ENCODE measurements around the gene GJC1.

GJC1 gene

DNA sequence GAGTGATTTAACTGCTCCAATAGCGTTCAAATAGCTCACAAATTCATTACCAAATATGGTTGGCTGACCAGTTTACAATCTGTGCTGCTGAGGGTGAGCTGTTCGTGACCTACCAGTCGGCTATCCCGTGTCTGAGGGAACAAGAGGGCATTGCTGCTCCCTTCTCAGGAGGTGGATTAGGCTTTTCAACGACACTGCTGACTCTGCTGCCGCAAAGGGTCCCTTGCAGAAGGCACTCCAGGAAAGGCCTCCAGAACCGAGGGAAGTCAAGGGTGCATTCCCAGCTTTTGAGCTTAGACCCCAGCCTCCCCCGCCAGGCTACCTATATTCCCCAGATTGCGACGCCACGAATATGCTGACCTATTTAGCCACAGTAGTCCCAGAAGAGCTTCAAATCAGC is 32.3 kb downstream of the GJC1 start:
- DNase-seq = no peak

DNA sequence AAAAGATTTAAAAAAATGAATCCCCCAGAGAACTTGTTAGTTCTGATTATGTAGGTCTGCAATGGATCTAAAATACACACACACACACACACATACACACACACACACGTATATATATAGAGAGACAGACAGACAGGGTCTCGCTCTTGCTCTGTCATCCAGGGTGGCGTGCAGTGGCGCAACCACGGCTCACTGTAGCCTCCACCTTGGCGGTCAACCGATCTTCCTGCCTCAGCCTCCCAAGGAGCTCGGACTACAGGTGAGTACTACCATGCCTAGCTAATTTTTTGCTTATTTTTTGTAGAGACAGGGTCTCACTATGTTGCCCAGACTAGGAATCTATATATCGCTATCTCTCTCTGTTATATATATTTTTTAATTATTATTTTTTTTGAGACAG is 33.4 kb downstream of the GJC1 start:
- DNase-seq = no peak

DNA sequence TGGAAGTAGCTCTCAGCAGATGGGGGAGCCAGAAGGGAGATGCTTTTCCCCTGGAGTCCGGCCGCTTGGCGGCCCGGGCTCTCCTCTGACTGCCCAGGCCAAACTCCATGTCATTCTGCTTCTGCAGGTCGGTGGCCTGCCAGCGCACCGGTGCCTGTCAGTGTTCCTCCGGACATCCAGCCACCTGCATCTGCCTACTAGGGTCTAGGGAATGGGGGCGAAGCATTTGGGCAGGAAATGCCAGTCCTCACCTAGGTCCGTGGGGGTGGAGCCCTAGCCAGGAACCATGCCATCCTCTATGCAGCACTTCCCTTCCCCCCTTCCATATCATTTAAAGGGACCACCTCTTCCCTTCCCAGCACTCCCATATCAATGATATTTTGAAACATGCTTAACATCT is 34.2 kb downstream of the GJC1 start:
- DNase-seq = no peak

- no peak for DNase-seq
Observed at GRCh38 chr17:44795421-44795820, 34.7 kb downstream of the GJC1 start.

DNA sequence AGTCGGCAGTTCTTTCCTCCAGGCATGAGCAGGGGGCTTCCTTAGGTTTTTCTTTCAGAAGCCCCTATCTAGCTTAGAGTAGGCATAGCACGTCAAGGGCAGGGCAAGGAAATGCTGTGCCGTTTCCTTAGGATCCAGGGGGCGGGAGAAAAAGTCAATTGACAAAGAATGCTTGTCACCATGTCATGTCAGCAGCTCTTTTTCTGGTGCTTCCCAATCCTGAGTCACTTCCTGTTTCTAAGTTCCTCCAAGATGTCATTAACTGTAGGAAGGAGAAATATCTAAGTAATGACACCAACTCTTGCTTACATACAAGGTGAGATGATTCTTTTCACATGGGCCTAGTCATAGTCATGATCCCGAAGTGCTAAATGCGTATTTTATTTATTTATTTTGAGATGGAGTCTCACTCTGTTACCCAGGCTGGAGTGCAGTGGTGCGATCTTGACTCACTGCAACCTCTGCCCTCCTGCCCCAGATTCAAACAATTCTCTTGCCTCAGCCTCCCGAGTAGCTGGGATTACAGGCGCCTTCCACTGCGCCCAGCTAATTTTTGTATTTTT is 35.2 kb downstream of the GJC1 start:
- peak; percentile 32 for DNase-seq

DNA sequence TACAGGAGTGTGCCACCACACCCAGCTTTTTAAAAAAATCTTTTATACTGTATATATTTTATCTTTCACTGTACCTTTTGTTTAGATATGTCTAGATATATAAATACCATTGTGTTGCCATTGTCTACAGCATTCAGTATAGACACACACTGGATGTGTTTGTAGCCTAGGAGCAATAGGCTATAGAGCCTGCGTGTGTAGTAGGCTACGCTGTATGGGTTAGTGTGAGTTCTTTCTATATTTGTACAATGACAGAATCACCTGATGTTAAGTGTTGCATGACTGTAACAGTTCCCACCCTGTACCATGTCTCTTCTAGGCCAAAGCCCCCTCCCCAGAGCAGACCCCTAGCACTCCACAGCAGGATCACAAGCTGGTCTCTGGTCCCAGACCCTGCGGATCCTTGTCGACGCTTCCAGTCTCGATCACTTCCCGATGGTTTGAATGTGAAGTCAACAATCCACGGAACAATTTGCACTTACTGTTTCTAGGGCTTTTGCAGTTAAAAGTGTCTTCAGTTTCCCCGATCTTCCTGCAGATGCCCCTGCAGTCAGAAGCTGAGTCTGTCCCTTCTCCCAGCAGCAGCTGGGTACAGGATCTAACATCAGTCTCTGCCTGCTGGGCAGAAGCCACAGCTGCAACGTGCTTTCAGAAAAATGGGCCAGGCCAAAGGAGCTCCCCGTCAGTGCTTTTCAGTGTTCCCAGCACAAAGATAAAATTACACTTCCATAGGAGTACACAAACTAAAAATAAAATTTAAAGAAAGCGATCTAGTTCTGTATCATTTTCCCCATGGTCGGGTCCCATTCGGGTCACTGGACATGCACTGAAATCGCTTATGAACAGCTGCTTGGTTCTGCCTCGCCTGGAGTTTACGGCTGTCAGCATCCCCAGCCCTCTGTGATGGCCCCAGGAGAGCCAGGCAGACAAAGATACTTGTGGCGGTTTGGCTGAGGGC is 35.9 kb downstream of the GJC1 start:
- DNase-seq = peak; percentile 32

DNA sequence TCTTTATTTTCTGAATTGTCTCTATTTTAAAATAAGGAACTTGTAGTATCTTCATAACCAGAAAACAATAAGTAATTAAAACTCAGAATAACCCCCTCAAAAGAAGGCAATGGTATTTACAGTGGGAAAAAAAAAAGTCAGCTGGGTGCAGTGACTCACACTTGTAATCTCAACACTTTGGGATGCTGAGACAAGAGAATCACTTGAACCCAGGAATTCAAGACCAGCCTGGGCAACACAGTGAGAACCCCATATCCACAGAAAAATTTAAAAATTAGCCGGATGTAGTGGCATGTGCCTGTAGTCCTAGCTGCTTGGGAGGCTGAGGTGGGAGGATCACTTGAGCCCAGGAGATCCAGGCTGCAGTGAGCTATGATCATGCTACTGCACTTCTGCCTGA is 37.8 kb downstream of the GJC1 start:
- DNase-seq = no peak

GRCh38 chr17:44788139-44788538 is 41.9 kb downstream of the GJC1 start:
- no peak for DNase-seq

DNA sequence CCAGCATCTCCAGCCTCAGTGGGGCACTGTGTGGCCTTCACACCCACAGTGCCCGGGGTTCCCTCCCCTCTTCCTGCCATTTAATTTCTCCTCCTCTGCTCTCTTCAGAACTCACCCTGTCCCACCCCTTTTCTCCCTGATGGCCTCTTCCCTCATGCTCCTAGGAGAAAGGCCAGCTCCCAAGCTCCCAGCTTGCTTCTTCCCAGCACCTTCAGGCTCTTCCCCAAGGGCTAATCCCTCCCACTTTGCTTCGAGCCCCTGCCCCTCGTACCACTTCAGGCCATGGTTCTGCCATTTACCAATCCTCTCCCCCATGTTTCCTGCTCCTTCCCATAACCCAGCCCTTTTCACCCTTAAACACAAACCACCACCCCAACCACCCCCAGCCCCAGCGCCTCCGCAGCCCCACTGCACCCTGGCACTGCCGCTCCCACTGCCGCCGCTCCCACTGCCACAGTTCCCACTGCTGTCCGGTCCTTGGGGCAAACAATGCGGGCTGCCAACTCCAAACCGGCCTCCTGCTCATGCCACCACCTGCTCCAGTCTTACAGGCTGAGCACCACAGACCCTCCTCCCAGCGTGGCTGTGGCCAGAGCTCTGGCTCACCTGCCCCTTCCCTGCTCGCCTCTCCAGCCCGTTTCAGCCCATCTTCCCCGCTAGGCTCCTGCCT is 42.7 kb downstream of the GJC1 start:
- no peak for DNase-seq

- DNase-seq = no peak
Observed at GRCh38 chr17:44786551-44787081, 43.5 kb downstream of the GJC1 start.

- DNase-seq = no peak
Observed at GRCh38 chr17:44785921-44786320, 44.2 kb downstream of the GJC1 start.

DNA sequence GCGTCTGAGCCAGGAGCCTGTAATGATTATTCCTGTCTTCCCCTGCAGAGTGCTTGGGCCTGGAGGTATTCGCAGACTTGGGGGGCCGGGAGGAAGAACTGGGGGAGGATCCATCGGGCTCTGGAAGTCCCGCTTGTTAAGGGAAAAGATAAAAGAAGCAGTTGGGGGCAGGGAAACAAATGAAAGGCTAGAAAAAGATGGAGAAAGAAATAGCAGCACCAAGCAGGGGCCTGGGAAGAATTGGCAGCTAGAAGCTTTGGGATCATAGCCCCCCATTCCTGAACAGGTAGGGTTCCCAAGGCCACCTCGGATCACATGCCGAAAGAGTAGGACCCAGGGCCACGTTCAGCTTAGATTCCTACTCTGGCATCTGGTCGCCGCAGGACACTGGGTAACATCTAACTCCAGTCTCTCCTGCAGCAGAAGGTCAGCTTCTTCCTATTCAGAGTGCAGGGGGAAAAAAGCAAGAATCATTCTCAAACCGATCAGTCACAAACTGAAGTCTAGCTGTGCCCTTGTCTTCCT is 47.7 kb downstream of the GJC1 start:
- no peak for DNase-seq

GRCh38 chr17:44781551-44782325 is 48.3 kb downstream of the GJC1 start:
- DNase-seq = no peak

DNA sequence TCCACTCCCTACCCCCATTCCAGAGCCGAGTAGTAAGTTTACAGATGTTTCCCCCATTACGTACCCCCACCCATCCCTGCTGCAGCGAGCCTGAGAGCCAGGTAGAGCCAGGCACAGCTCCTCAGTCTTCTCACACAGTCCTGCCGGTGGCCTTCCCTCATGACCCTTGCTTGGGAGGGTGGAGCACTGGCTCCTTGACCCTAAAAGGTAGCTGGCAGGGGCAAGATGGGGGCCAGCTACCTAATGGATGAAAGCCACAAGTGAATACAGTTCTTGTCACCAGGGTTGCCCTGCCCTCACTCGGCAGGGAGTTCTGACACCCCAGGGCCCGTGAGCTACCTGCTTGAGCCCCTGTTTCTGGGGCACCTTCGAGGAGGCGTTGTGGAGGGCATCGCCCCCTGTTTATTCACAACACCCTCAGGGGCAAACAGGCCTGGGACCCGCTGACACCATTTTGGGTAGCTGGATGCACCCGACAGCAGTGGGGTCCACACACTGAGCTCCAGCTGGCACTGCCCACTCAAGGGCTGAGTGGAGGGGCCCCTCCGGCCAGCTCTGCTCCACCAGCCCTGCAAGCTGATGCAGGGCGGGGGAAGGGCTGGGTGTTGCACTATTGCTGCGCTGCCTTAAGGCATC is 49.1 kb downstream of the GJC1 start:
- no peak for DNase-seq

GRCh38 chr17:44780161-44780560 is 49.9 kb downstream of the GJC1 start:
- no peak for DNase-seq

GRCh38 chr17:44779211-44780025 is 50.7 kb downstream of the GJC1 start:
- peak; percentile 89 for DNase-seq

DNA sequence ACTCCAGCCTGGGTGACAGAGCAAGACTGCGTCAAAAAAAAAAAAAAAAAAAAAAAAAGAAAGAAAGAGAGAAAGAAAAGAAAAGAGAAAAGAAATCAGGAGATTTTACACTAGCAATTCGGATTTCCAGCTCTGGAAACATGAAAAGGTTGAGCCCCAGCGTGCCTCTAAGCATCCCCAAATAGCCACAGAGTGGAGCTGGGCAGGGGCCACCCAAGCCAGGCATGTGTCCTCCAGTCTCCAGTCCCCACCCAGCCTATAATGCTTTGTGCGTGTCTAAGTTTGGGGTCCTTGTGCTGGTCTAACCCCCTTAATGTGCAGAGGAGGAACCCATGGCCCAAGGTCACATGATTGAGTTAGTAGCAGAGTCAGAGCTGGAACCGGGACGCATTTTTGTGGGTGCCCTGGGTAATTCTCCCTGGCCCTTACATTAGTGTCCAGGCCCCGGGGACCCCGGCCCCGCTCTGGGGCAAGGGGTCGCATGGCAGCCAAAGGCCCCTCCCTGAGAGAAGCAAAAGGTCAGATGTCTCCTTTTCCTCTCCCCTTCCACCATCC is 51.4 kb downstream of the GJC1 start:
- DNase-seq = no peak

DNA sequence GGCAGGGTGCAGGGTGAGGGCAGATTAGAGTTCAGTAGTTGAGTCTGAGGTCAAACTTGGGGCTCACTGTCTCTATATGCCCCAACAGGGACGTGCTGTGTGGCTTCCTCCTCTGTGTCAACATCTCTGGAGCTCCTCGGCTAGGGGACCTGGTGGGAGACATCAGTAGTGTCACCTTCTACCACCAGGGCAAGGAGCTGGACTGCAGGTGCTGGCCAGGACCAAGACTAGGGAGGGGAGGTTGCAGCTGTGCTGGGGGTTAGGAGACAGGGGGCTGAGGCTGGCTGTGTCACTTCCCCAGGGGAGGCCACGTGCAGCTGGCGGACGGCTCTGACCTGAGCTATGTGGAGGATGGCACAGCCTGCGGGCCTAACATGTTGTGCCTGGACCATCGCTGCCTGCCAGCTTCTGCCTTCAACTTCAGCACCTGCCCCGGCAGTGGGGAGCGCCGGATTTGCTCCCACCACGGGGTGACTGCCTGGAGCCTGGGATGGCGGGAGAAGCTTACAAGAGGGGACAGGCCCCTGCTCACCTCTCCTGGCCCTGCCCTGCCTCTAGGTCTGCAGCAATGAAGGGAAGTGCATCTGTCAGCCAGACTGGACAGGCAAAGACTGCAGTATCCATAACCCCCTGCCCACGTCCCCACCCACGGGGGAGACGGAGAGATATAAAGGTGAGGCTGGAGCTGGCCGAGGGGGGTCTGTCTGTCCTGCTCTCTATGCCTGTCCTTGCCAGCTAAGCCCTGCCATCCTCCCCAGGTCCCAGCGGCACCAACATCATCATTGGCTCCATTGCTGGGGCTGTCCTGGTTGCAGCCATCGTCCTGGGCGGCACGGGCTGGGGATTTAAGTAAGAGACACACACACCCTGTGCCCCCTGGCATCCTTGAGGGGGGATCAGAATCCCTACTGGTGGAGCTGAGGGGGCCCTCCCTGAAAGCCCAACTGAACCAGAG is 52.4 kb downstream of the GJC1 start:
- DNase-seq = no peak

GRCh38 chr17:44776628-44777393 is 53.3 kb downstream of the GJC1 start:
- no peak for DNase-seq
